H1 (cell line): ENCODE data around the gene KCNA2. TPM values are rescaled to one million over a fixed set of nuclear protein-coding genes. Genes with fewer than 3 reads are reported as not detected.

Experiments used
- CTCF ChIP-seq, 3 experiments: IDR thresholded peaks; 1 replicate in 2 of 3; 2 replicates in 1 of 3; pipeline versions ENCODE4 v1.5.1 to v1.6.1; 2011; ENCODE audit warnings: low read length in 3 of 3, mild to moderate bottlenecking in 3 of 3, inconsistent platforms in 2 of 3, low read depth in 1 of 3, moderate library complexity in 1 of 3; ENCODE audit not compliant: insufficient read depth in 1 of 3; ENCODE audit errors: control extremely low read depth in 1 of 3
- FOSL1 ChIP-seq: IDR thresholded peaks from 2 replicates; pipeline ENCODE4 v1.6.1; 2011; ENCODE audit warnings: mild to moderate bottlenecking, low read depth, low read length, moderate library complexity; ENCODE audit not compliant: insufficient read depth
- RAD21 ChIP-seq, 2 experiments: IDR thresholded peaks in 1 of 2; conservative IDR thresholded peaks in 1 of 2; 2 replicates each; pipeline ENCODE4 v1.6.1; 2011; ENCODE audit warnings: low read depth in 2 of 2, low read length in 2 of 2, improper control_type of control experiment in 1 of 2, inconsistent platforms in 1 of 2, mild to moderate bottlenecking in 1 of 2, moderate library complexity in 1 of 2
- polyA plus RNA-seq, 7 experiments: library from polyadenylated mRNA; depleted of rRNA in 3 of 7; stranded (reverse) in 5 of 7; unstranded in 2 of 7; fragments of >200 nt in 5 of 7; fragments of 200-250 nt in 2 of 7; gene quantifications; 1 replicate in 5 of 7; 2 replicates in 1 of 7; 4 replicates in 1 of 7; pipeline versions ENCODE4 v1.2.1 to v1.2.3, GENCODE V29; 2011 to 2013; ENCODE audit warnings: missing spikeins in 2 of 7, mixed read lengths in 2 of 7
- total RNA-seq: library from RNA; stranded (reverse); fragmentation: NEBNext Ultra II Directional; extraction: Animal tissue kit (Norgen Biotek cat#: 25700); gene quantifications from 2 replicates; pipeline ENCODE4 v1.2.1, GENCODE V29; 2021

KCNA2 gene
- total and polyA plus RNA-seq, 2 of the 8 experiments (the other 6 are each of a cell fraction or from before 2014, with no cell fraction given): 0.26 to 0.78 TPM

GRCh38 chr1:110570901-110571300 lies 35.3 kb downstream of the KCNA2 start (continued):
- TF ChIP-seq RAD21 (IDR thresholded peaks at IDR 0.05 in 1 of 2, conservative IDR thresholded peaks at IDR 0.05 in 1 of 2; ENCODE audit: low read depth in 2 of 2, low read length in 2 of 2) (no peak), CTCF (IDR thresholded peaks at IDR 0.05; ENCODE audit: control extremely low read depth in 1 of 3, insufficient read depth in 1 of 3, low read depth in 1 of 3, low read length in 3 of 3) (no peak), FOSL1 (no peak)
- TF ChIP-seq, all 59 proteins: peak for 0
